Adrenal gland (tissue), 5 donors: ENCODE data around the gene TOB2.
"Not testable (repeated sequence)": the region's sequence is repeated elsewhere in the genome, so short reads cannot be mapped to it uniquely, and the experiment has no call there.

Source experiments
- CTCF ChIP-seq, 6 experiments: fragments of 450-650 bp in 4 of 6; fragments of 200-600 bp in 2 of 6; sonication (generic) in 1 of 6; IDR thresholded peaks; 1 replicate in 5 of 6; 2 replicates in 1 of 6; pipeline versions ENCODE4 v1.5.1 to v1.8.0; 2016 to 2021; ENCODE audit warnings: antibody characterized with exemption in 6 of 6, mild to moderate bottlenecking in 2 of 6, moderate library complexity in 1 of 6
- POLR2A ChIP-seq, 2 donors: fragments of 450-650 bp; IDR thresholded peaks; one replicate each; pipeline ENCODE4 v1.6.1; 2017; ENCODE audit warnings: antibody characterized with exemption in 2 of 2, mild to moderate bottlenecking in 2 of 2, moderate library complexity in 1 of 2
- donor health status: DM: no; HTN: no; CAD: no.

GRCh38 chr22:41433480-41433879 lies 13.1 kb downstream of the TOB2 start:
- not testable (repeated sequence) for TF ChIP-seq POLR2A, CTCF (IDR thresholded peaks at IDR 0.05)
